Liver (tissue), 3 donors: Measurements from ENCODE around the gene PRSS27.

Source experiments
- CTCF ChIP-seq: fragments of 150-350 bp; IDR thresholded peaks from 2 replicates; pipeline ENCODE4 v1.5.1; 2017; ENCODE audit warnings: improper control_type of control experiment, low read depth, low read length; ENCODE audit not compliant: missing input control
- JUND ChIP-seq, 2 donors: IDR thresholded peaks; 2 replicates each; pipeline ENCODE4 v1.6.1; 2016; ENCODE audit warnings: antibody characterized with exemption in 2 of 2
- RAD21 ChIP-seq, 2 donors: IDR thresholded peaks; 2 replicates each; pipeline ENCODE4 v1.6.1; 2016; ENCODE audit warnings: antibody characterized with exemption in 2 of 2, mild to moderate bottlenecking in 2 of 2
- SP1 ChIP-seq: IDR thresholded peaks from 2 replicates; pipeline ENCODE4 v1.6.1; 2018; ENCODE audit warnings: antibody characterized with exemption, mild to moderate bottlenecking
- donor health status: healthy.
- donor health status: healthy.

- peak; percentile 1 for TF ChIP-seq CTCF
- peak in 1 of 2 donors; percentile 47 for TF ChIP-seq RAD21 (IDR thresholded peaks at IDR 0.05)
- peak; percentile 87 for TF ChIP-seq SP1
- no peak for TF ChIP-seq JUND (IDR thresholded peaks at IDR 0.05)
These were observed 37.6 kb downstream of the PRSS27 start, which contains the start of gene KCTD5 for GRCh38 chr16:2682209-2683021.
